HepG2 (cell line): ENCODE measurements around the gene SDK2. TPM values are rescaled to one million over a fixed set of nuclear protein-coding genes. Genes with fewer than 3 reads are reported as not detected.

Experiments used
- ATAC-seq: fragments of 200-7000 bp; cut with Tn5 transposase; 3 replicates; pipeline ENCODE4 v1.9.1; 2020; ENCODE audit warnings: mild to moderate bottlenecking, moderate library complexity
- BruUV-seq: library from RNA; stranded (reverse); fragments of 400-500 nt; replicated peaks from 2 replicates; lab custom pipeline; 2021; lab: Mats Ljungman, UMichigan
- CTCF ChIA-PET: fragments of 300-600 bp; formaldehyde crosslinking; extraction: SDS; loops from one replicate; lab custom pipeline; 2021; ENCODE audit warnings: low total read pairs, inconsistent platforms, low intra/inter-chr PET ratio; lab: Yijun Ruan, JAX
- POLR2A ChIA-PET: fragments of 350-600 bp; sonication (Branson Sonifier 250); formaldehyde crosslinking; loops from one replicate; lab custom pipeline; 2020; ENCODE audit warnings: antibody characterized with exemption, inconsistent platforms; lab: Yijun Ruan, JAX
- DNase-seq: peaks from one replicate; pipeline ENCODE4 v3.0.0-alpha.2; 2015; ENCODE audit warnings: low spot score
- FAIRE-seq: peaks from 3 replicates; lab custom pipeline; 2011; peaks lifted over from hg19 to GRCh38; lab: Jason Lieb, UNC
- H2AFZ ChIP-seq: one replicate; pipeline ENCODE4 v1.6.1; 2011; ENCODE audit warnings: low read length, inconsistent platforms
- H3K27ac ChIP-seq: fragments of 300-600 bp; 3 replicates; pipeline ENCODE4 v1.8.0; 2011; ENCODE audit warnings: mixed run types, mild to moderate bottlenecking, mixed read lengths, low read length, inconsistent platforms; ENCODE audit not compliant: insufficient read depth; ENCODE audit errors: extremely low read length
- H3K27me3 ChIP-seq, 2 experiments: fragments of 200-600 bp in 1 of 2; 2 replicates in 1 of 2; 3 replicates in 1 of 2; pipeline versions ENCODE4 v1.6.0 to v1.8.0; 2011; ENCODE audit warnings: low read length in 2 of 2, mild to moderate bottlenecking in 2 of 2, moderate library complexity in 2 of 2, inconsistent platforms in 1 of 2; ENCODE audit not compliant: insufficient read depth in 2 of 2, control insufficient read depth in 1 of 2
- H3K36me3 ChIP-seq, 2 experiments: fragments of 200-600 bp in 1 of 2; replicated peaks in 1 of 2; 2 replicates in 1 of 2; 3 replicates in 1 of 2; pipeline versions ENCODE4 v1.5.1 to v1.8.0; 2011; ENCODE audit warnings: low read length in 2 of 2, inconsistent platforms in 1 of 2; ENCODE audit not compliant: insufficient read depth in 2 of 2, control insufficient read depth in 1 of 2
- H3K4me1 ChIP-seq: 2 replicates; pipeline ENCODE4 v1.5.1; 2012; ENCODE audit warnings: low read length, inconsistent platforms; ENCODE audit not compliant: insufficient read depth
- H3K4me2 ChIP-seq: 2 replicates; pipeline ENCODE4 v1.6.0; 2011; ENCODE audit warnings: low read depth, low read length, inconsistent platforms
- H3K4me3 ChIP-seq, 3 experiments: fragments of 200-600 bp in 1 of 3; sonication (generic), shearing (Covaris generic) in 1 of 3; replicated peaks in 1 of 3; 2 replicates each; pipeline ENCODE4 v1.5.1; 2011 to 2016; ENCODE audit warnings: low read length in 3 of 3, inconsistent platforms in 2 of 3, low read depth in 2 of 3, mild to moderate bottlenecking in 2 of 3, control low read depth in 1 of 3, mixed read lengths in 1 of 3; ENCODE audit not compliant: insufficient read depth in 1 of 3
- H3K79me2 ChIP-seq: one replicate; pipeline ENCODE4 v1.6.1; 2011; ENCODE audit warnings: low read length, inconsistent platforms; ENCODE audit not compliant: insufficient read depth
- H3K9ac ChIP-seq: 2 replicates; pipeline ENCODE4 v1.6.0; 2011; ENCODE audit warnings: mild to moderate bottlenecking, low read depth, low read length, inconsistent platforms; ENCODE audit not compliant: insufficient read depth
- H3K9me3 ChIP-seq: 2 replicates; pipeline ENCODE4 v1.5.1; 2012; ENCODE audit warnings: mild to moderate bottlenecking, low read length
- H4K20me1 ChIP-seq: 2 replicates; pipeline ENCODE4 v1.6.0; 2011; ENCODE audit warnings: inconsistent platforms, mild to moderate bottlenecking, low read length, moderate library complexity; ENCODE audit not compliant: insufficient read depth
- ATF7 ChIP-seq, 2 experiments: fragments of 450-650 bp in 1 of 2; sonication (generic) in 1 of 2; formaldehyde crosslinking in 1 of 2; IDR thresholded peaks; 2 replicates each; pipeline versions ENCODE4 v1.4.0 to v1.6.1; 2016 to 2020; ENCODE audit warnings: antibody characterized with exemption in 1 of 2, mild to moderate bottlenecking in 1 of 2, missing genetic modification reagents in 1 of 2
- BORCS8-MEF2B ChIP-seq: sonication (generic); formaldehyde crosslinking; IDR thresholded peaks from 2 replicates; pipeline ENCODE4 v1.8.0; 2022; ENCODE audit warnings: mild to moderate bottlenecking, missing genetic modification reagents
- CEBPB ChIP-seq: IDR thresholded peaks from 2 replicates; pipeline ENCODE4 v1.6.1; 2011; ENCODE audit warnings: low read depth, low read length, improper control_type of control experiment, borderline replicate concordance
- CEBPG ChIP-seq: IDR thresholded peaks from 2 replicates; pipeline ENCODE4 v1.6.1; 2016
- FOSL2 ChIP-seq: sonication (generic); formaldehyde crosslinking; IDR thresholded peaks from 2 replicates; pipeline ENCODE4 v1.4.0; 2020; ENCODE audit warnings: missing genetic modification reagents
- GATAD2A ChIP-seq: IDR thresholded peaks from 2 replicates; pipeline ENCODE4 v1.6.1; 2016
- IKZF1 ChIP-seq: fragments of 450-650 bp; IDR thresholded peaks from 2 replicates; pipeline ENCODE4 v1.7.1; 2016
- MAFF ChIP-seq: IDR thresholded peaks from 2 replicates; pipeline ENCODE4 v1.6.1; 2011; ENCODE audit warnings: low read depth, low read length, improper control_type of control experiment
- MEIS2 ChIP-seq: sonication (generic); formaldehyde crosslinking; IDR thresholded peaks from 2 replicates; pipeline ENCODE4 v1.9.0; 2021; ENCODE audit warnings: mild to moderate bottlenecking, missing genetic modification reagents
- RBM22 ChIP-seq: fragments of 200-400 bp; formaldehyde crosslinking; optimal IDR thresholded peaks from 2 replicates; pipeline ENCODE3; 2017; ENCODE audit warnings: mild to moderate bottlenecking, low read length, moderate library complexity
- RXRA ChIP-seq: sonication (generic); formaldehyde crosslinking; IDR thresholded peaks from 2 replicates; pipeline ENCODE4 v1.5.1; 2020; ENCODE audit warnings: missing genetic modification reagents
- SIN3B ChIP-seq: fragments of 150-350 bp; IDR thresholded peaks from 2 replicates; pipeline ENCODE4 v1.6.1; 2014; ENCODE audit warnings: low read length
- SSRP1 ChIP-seq: IDR thresholded peaks from 2 replicates; pipeline ENCODE4 v1.6.1; 2016; ENCODE audit warnings: control low read depth
- TFE3 ChIP-seq: IDR thresholded peaks from 2 replicates; pipeline ENCODE4 v1.6.1; 2016
- ZBTB38 ChIP-seq: sonication (generic); formaldehyde crosslinking; IDR thresholded peaks from 2 replicates; pipeline ENCODE4 v1.5.1; 2020; ENCODE audit warnings: mild to moderate bottlenecking, missing genetic modification reagents
- ZNF138 ChIP-seq: sonication (generic); formaldehyde crosslinking; IDR thresholded peaks from 2 replicates; pipeline ENCODE4 v1.5.0; 2020; ENCODE audit warnings: mild to moderate bottlenecking, low read depth, missing genetic modification reagents
- ZNF782 ChIP-seq: sonication (generic); formaldehyde crosslinking; IDR thresholded peaks from 2 replicates; pipeline ENCODE4 v1.4.0; 2020; ENCODE audit warnings: missing genetic modification reagents, mild to moderate bottlenecking, borderline replicate concordance
- WGBS: methylation state at CpG from one replicate; pipeline ENCODE4 v1.1.6; 2017; ENCODE audit warnings: low lambda C conversion rate; 5-methylcytosine and 5-hydroxymethylcytosine counted together
- in situ Hi-C: cut with HindIII; loops from 2 replicates; pipeline ENCODE4 v1.10.0; 2017; ENCODE audit warnings: low pct_unique_long_range_greater_than_20kb; ENCODE audit not compliant: extremely low pct_ligation_motif_present
- intact Hi-C: fragments of 100-400 bp; cut with micrococcal nuclease; formaldehyde crosslinking; loops from one replicate; pipeline ENCODE4 v1.10.0; 2022; ENCODE audit not compliant: unreplicated experiment
- polyA plus RNA-seq, 8 experiments: library from polyadenylated mRNA; depleted of rRNA in 3 of 8; stranded (reverse) in 7 of 8; unstranded in 1 of 8; fragments of >200 nt; fragmentation: Illumina TruSeq in 4 of 8; extraction: Trizol in 4 of 8; gene quantifications; 2 replicates each; pipeline versions ENCODE4 v1.2.1 to v1.2.3, GENCODE V29; 2011 to 2016; ENCODE audit warnings: low read depth in 4 of 8, missing spikeins in 1 of 8, mixed read lengths in 1 of 8; ENCODE audit not compliant: insufficient read depth in 1 of 8
- total RNA-seq, 5 experiments: library from RNA; depleted of rRNA; stranded (reverse); fragments of >200 nt; fragmentation: Illumina TruSeq; extraction: Trizol; gene quantifications; 2 replicates each; pipeline ENCODE4 v1.2.3, GENCODE V29; 2016; ENCODE audit warnings: low read depth in 1 of 5
- TF ChIP-seq, protein P1 (sequence below): sonication (generic); formaldehyde crosslinking; IDR thresholded peaks from 2 replicates; pipeline ENCODE4 v1.4.0; 2020; ENCODE audit warnings: missing genetic modification reagents
- TF ChIP-seq, protein P2 (sequence below): sonication (generic); formaldehyde crosslinking; IDR thresholded peaks from 2 replicates; pipeline ENCODE4 v1.5.1; 2020; ENCODE audit warnings: mild to moderate bottlenecking, missing genetic modification reagents, moderate library complexity

SDK2 gene
- total and polyA plus RNA-seq, 2 of the 13 experiments (the other 11 are each of a cell fraction or from before 2014, with no cell fraction given) = not detected

- no peak overlapping the region for H3K9ac ChIP-seq
- H3K27me3 ChIP-seq = no peaks in the 10 kb centered on the region
- 87% methylated on average over 9 of the region's 9 CpGs for WGBS
- FAIRE-seq (no peak), DNase-seq (no peak), ATAC-seq (no peak)
- intact Hi-C loops = no loop called here
- H3K4me3 ChIP-seq = no peak overlapping the region
- H3K27ac ChIP-seq = no peak overlapping the region
- no peak overlapping the region for H2AFZ ChIP-seq
- in situ Hi-C loops = loop anchor here (25.0 kb wide), 1 partner anchor 1144 kb away; the partner anchor contains the start of gene GPRC5C
- peaks cover 44% of the 10 kb centered on the region; the same call in 1 of the 2 replicates for H4K20me1 ChIP-seq
- BruUV-seq = no TSS peak
- ChIA-PET CTCF (no interaction called here), POLR2A (interaction anchor here (7.9 kb wide), 1 partner anchor 15 kb away, joined by 77 read pairs; no protein-coding TSS in a partner anchor)
- no peaks in the 10 kb centered on the region for H3K9me3 ChIP-seq
- peaks cover 5 to 11% of the 10 kb centered on the region in 2 experiments; a peak in 2 of 5 replicates for H3K36me3 ChIP-seq
- H3K79me2 ChIP-seq = peaks cover 74% of the 10 kb centered on the region
- H3K4me1 ChIP-seq = peaks cover 92% of the 10 kb centered on the region
- H3K4me2 ChIP-seq = no peak overlapping the region
- TF ChIP-seq, protein P1, sequence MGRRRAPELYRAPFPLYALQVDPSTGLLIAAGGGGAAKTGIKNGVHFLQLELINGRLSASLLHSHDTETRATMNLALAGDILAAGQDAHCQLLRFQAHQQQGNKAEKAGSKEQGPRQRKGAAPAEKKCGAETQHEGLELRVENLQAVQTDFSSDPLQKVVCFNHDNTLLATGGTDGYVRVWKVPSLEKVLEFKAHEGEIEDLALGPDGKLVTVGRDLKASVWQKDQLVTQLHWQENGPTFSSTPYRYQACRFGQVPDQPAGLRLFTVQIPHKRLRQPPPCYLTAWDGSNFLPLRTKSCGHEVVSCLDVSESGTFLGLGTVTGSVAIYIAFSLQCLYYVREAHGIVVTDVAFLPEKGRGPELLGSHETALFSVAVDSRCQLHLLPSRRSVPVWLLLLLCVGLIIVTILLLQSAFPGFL (CRISPR knock-in tag) = no peak
- TF ChIP-seq IKZF1 = no peak
- no peak for TF ChIP-seq ATF7 (IDR thresholded peaks at IDR 0.05)
- TF ChIP-seq ATF7 (CRISPR knock-in tag; IDR thresholded peaks at IDR 0.05) = no peak
- peak; percentile 16; the same call in 1 of the 2 replicates for TF ChIP-seq RXRA (CRISPR knock-in tag)
- no peak for TF ChIP-seq MEIS2 (CRISPR knock-in tag)
- TF ChIP-seq SSRP1 (CRISPR knock-in tag) = no peak
- peak; percentile 65 for TF ChIP-seq CEBPG
- TF ChIP-seq, protein P2, sequence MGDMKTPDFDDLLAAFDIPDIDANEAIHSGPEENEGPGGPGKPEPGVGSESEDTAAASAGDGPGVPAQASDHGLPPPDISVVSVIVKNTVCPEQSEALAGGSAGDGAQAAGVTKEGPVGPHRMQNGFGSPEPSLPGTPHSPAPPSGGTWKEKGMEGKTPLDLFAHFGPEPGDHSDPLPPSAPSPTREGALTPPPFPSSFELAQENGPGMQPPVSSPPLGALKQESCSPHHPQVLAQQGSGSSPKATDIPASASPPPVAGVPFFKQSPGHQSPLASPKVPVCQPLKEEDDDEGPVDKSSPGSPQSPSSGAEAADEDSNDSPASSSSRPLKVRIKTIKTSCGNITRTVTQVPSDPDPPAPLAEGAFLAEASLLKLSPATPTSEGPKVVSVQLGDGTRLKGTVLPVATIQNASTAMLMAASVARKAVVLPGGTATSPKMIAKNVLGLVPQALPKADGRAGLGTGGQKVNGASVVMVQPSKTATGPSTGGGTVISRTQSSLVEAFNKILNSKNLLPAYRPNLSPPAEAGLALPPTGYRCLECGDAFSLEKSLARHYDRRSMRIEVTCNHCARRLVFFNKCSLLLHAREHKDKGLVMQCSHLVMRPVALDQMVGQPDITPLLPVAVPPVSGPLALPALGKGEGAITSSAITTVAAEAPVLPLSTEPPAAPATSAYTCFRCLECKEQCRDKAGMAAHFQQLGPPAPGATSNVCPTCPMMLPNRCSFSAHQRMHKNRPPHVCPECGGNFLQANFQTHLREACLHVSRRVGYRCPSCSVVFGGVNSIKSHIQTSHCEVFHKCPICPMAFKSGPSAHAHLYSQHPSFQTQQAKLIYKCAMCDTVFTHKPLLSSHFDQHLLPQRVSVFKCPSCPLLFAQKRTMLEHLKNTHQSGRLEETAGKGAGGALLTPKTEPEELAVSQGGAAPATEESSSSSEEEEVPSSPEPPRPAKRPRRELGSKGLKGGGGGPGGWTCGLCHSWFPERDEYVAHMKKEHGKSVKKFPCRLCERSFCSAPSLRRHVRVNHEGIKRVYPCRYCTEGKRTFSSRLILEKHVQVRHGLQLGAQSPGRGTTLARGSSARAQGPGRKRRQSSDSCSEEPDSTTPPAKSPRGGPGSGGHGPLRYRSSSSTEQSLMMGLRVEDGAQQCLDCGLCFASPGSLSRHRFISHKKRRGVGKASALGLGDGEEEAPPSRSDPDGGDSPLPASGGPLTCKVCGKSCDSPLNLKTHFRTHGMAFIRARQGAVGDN (CRISPR knock-in tag) = peak; percentile 55
- peak; percentile 18; the same call in 1 of the 2 replicates for TF ChIP-seq GATAD2A (CRISPR knock-in tag)
- 0 out of 2 replicates have a peak, but pooled peaks have one; percentile 25 for TF ChIP-seq BORCS8-MEF2B
- TF ChIP-seq ZBTB38 (CRISPR knock-in tag) = peak; percentile 80; the same call in 1 of the 2 replicates
- TF ChIP-seq CEBPB = peak; percentile 84
- 0 out of 2 replicates have a peak, but pooled peaks have one; percentile 19 for TF ChIP-seq FOSL2 (CRISPR knock-in tag)
- TF ChIP-seq RBM22 = peak; percentile 32
- no peak for TF ChIP-seq TFE3 (CRISPR knock-in tag)
- TF ChIP-seq ZNF782 = no peak
- TF ChIP-seq MAFF = 0 out of 2 replicates have a peak, but pooled peaks have one; percentile 33
- TF ChIP-seq SIN3B = no peak
- TF ChIP-seq ZNF138 (CRISPR knock-in tag) = no peak
Measured at GRCh38 chr17:73293480-73293911, 350.7 kb downstream of the SDK2 start.
